ENCODE measurements around the gene NR1I2.

Gene NR1I2

DNA sequence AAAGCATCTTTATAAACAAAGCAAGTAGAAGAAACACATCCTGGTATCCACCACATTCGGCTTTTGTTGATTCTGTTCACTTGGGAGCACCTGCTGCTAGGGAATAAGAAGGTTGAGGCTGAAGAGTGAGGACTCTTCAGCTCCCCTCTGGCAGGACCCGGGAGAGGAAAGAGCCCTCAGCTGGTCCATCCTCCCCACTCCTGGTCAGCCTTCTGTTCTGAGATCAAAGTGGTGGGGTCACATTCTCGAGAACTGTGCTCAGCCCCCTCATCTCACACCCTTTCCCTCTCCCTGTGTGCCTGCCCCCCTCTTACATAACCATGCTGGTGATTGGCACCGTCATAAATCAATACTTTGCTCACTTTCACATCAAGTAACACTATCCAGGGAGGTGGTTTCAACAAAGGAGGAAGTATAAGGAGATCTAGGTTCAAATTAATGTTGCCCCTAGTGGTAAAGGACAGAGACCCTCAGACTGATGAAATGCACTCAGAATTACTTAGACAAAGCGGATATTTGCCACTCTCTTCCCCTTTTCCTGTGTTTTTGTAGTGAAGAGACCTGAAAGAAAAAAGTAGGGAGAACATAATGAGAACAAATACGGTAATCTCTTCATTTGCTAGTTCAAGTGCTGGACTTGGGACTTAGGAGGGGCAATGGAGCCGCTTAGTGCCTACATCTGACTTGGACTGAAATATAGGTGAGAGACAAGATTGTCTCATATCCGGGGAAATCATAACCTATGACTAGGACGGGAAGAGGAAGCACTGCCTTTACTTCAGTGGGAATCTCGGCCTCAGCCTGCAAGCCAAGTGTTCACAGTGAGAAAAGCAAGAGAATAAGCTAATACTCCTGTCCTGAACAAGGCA is at the start of gene NR1I2:
Gene NR1I2 (plus strand): TSS at position 772 of the 869 bp plus-strand sequence.
- FAIRE-seq = no peak

DNA sequence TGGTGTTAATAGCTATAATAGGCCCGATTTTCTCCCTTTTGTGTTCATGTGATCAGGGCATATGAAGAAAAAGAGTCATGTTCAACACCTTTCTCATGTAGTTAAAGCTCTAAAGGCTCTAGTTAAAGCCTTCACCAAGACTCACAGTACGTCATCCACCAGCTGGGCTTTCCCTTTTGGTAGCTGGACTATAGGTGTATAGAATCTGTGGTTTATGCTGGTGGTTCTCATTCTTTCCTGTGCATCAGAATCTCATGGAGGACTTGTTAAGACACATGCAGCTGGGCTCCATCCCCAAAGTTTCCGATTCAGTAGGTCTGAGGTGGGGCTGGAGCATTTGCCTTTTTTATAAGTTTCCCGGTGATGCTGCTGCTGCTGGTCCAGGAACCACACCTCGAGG is 48.1 kb upstream of the NR1I2 start:
- no peak for FAIRE-seq

DNA sequence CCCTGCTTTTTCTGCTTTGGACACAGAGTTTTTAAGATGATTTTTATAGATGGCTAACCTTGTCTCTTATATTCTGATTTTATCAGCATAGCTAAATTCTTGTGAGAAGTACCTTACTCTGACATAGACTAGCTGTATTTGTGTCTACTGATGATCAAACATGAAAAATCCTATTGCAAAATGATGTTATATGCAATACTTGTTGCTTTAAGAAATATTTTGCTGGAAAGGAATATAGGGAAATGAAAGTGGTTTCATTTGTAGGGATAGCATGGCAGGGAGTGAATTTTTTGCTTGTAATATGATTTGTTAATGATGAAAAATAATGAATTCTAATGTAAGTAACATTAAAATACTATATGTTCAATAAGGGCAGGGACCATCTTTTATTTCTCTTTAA is 43.2 kb upstream of the NR1I2 start:
- FAIRE-seq = no peak

DNA sequence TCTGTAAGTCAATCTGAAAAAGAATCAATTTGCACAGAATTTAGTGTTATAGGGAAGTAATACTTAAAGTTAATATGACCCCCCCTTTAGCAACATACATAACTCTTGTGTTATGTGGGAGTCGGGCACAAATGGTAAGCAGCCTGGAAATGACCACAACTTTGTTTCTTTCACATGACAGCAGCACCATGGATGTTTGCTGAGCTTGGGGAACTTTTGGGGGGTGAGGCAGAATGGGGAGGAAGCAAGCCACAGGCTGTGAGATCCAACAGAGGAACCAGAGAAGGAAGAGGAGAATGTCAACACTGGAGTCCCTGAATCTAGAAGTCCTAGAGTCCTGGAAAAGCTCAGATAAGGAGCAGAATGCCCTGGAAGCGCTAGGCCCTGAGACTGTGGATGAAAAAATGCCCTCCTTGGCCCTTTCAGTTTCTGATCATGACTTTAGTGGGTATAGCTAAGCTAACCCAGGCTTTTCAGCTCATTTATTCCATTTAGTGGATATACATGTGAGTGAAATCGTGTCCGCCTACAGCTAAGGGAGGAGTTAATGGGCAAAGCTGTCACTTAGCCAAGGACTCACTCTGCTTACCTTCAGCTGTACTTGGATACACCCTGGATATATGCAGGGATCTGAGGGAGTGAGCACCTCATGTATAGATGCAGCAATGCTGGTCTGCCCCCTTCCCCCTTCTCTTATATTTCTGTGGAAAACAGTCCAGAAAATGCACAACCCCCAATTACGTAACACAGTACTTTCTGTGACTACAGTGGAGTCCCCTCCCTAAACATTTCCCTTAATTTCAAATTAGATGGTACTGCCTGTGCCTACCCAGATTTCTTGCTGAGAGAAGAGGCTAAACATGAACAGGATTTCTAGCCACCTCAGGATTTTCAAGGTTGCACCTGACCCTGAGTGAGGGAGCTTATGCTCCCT is 40.0 kb upstream of the NR1I2 start:
- FAIRE-seq = no peak

DNA sequence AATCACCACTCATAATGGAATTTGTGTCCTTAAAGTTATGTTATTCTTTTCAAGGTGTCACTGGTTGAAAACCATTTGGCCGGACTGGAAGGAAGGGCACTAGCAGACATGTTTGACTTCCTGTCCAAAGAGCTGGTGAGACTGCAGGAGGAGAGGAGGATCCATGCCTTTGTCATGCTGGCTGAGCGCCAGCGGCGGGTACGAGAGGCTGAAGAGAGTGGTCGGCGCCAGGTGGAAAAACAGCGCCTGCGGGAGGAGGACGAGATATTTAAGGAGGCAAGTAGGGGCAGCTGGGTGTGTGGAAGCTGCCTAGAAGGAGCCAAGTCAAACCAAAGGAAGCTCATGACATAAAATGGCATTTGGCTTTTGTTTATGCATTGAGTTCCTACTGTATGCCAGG is 38.0 kb upstream of the NR1I2 start:
- no peak for FAIRE-seq

DNA sequence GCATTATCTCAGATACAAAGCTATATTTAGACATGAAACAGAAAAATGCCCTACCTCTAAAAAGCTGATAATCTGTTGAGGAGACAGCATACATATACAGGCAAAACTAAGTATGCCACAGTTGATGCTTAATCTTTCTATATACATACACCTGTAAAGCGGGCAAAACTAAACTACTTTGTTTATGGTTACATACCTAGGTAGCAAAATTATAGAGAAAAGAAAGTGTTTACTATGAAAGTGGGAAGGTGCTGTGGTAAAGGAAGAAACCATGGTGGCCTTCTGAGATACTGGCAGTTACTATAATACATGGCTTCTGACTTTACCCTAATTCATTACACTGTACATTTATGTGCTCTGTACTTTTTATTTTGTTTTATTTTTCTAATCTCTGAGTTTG is 36.0 kb upstream of the NR1I2 start:
- no peak for FAIRE-seq

DNA sequence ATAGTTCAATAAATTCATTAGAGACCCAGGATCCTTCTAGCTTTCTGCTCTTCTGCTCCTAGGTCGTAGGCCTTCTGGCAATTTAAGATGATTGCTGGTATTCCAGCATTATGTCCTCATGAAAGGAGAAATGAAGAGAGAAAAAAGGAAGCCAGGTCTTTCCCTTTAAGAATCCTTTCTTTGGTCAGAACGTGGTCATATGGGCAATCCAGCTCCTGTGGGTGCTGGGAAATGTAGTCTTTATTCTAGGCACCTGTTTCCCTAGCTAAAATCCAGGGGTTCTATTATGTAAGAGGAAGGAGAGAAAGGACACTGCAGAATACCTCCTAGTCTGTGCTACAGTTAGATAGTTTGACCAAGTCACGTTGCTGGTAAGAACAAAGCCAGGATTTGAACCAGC is 35.5 kb upstream of the NR1I2 start:
- no peak for FAIRE-seq

DNA sequence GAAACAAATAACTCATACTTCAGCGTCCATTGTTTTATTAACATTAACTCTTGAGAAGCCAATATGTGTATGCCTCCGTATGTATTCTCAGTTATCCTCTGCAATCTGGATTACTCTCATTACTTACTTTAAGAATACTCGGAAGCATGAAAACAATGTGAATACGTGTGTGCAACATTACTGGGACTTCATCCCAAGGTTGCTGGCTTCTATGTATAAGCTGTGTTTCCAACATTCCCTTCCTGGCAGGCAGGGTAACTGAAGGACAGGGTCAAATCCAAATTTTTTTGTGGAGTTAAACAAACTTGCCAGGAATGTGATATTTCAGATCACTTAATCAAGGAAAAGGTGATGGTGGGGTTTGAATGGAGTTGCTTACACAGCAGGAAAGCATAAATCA is 34.5 kb upstream of the NR1I2 start:
- no peak for FAIRE-seq

DNA sequence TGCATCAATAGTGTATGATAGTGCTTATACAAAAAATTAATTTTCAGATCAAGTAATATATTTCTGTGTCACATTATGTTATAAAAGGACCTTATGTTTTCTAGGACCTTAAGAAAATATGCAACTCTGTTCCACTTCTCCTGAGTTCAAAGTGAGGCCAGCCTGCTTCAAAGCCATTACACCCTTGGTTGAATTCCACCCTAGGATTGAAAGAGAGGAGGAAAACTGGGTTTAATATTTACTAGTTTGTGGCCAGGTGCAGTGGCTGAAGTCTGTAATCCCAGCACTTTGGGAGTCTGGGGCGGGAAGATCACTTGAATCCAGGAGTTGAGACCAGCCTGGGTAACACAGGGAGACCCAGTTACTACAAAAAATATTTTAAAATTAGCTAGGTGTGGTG is 32.9 kb upstream of the NR1I2 start:
- FAIRE-seq = no peak

DNA sequence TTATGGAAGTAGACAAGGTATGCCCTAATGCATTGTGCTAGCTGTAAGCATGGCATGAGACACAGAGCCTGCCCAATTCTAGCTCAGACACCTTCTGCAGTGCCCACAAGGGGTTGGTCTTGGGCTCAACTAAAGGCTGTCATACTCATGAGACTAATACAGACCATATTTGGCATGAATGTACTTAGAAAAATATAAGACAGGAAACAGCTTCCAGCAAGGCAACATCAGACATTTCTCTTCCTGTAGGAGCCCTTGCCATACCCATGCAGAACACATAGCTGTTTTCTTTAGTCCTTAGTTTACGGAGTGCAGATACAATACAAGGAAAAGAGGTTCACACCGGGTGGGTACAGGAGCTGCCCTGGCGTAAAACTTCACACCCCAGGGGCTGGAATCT is 30.5 kb upstream of the NR1I2 start:
- FAIRE-seq = no peak

DNA sequence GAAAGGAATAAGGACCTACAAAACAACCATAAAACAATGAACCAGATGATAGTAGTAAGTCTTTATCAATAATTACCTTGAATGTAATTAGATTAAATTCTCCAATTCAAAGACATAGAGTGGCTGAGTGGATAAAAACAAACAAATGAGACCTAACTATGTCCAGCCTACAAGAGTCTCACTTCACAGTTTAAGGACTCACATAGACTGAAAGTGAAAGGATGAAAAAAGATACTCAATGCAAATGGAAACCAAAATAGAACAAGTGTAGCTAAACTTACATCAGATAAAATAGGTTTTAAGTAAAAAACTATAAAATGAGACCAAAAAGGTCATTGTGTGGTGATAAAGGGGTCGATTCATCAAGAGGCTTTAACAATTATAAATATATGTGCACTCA is 21.9 kb upstream of the NR1I2 start:
- FAIRE-seq = no peak

DNA sequence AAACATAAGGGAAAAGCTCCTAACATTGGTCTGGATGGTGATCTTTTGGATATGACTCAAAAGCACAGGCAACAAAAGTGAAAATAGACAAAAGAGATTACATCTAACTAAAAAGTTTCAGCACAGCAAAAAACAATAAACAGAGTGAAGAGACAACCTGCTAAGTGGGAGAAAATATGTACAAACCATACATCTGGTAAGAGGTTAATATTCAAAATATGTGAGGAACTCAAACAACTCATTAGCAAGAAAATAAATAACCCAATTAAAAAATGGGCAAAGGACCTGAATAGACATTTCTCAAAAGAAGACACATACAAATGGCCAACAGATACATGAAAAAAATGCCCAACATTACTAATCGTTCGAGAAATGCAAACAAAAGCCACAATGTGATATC is 19.0 kb upstream of the NR1I2 start:
- FAIRE-seq = no peak

DNA sequence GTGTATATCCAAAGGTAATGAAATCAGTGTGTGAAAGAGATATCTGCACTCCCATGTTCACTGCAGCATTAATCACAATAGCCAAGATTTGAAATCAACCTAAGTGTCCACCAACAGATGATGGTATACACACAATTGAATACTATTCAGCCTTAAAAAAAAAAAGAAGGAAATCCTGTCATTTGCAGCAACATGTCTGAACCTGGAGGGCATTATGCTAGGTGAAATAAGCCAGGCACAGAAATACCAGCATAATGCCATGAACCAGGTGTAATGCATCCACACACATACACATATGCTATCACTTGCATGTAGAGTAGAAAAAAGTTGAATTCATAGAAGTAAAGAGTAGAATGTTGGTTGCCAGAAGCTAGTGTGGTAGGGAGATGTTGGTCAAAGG is 18.4 kb upstream of the NR1I2 start:
- FAIRE-seq = no peak

DNA sequence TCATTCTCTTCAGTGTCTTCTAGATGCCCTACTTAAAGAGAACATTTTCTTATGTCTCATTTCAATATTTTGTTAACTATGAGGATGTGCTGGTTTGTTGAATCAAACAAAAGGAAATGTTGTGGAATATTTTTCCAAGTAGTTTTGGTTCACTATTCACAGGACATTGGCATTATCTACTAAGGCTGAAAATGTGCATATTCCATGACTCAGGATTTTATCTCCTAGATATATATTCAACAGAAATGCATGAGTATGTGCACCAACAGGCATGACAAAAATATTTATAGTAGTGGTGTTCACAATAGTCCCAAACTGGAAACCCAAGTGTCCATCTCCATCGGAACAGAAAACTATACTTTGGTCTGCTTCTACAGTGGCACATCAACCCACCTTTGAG is 16.7 kb upstream of the NR1I2 start:
- no peak for FAIRE-seq

DNA sequence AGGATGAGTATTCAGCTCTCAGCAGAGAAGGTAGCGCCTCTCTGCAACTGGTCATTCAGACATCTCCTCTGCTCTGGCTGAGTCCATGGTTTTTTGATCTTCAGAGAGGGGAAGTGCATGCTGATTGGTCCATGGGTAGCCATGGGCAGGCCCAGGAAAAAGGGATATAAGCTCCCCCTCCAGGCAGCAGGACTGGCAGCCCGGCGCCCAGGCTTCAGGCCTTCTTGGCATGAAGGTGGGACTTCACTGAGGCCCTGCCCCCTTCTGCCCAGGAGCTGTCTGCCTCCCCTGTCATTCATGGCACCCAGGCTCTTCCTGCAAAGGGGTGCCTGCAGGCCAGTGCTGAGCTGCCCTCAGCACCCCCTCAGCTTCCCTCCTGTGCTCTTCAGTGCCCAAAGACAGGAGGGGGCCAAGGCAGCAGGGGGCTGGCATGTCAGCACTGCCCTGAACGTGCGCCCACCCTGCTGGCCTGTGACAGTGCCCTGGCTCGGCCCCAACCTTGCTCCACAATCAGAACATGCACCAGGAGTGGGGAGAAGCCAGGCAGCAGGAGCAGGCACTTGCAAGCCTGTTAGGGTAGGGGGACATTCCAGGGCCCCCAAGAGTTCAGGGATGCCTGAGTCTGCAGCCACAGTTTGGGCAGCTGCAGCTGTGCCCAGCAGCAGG is 13.8 kb upstream of the NR1I2 start:
- no peak for FAIRE-seq

DNA sequence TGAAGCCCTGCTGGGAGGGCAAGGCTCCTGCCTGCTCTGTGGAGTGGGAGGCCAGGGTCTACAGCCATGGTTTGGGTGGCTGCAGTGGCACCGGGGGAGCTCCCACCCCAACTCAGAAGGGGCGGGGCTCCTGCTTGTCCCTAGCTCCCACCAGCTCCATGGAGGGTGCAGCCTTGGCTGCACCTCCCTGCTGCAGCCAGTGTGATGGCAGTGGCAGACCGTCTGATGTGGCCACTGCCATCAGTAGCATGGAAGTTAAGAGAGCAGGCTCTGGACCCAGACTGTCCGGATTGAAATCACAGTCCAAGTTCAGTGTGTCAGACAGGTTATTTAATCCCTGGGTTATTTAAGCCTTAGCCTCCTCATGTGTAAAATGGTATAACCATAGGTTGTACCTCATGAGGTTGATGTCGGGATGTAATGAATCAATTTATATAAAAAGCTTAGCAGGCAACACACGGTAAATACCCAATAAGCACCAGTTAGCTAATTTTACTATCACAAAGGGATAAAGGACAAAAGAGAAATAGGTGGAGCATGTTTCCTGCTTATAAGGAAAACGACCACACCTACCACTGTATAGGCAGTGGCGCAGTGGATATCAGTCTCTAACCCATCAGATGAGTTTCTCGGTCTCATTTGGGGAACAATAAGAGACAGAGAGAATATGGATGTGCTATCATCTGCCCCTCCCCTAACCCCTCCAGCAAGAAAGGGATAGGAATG is 13.1 kb upstream of the NR1I2 start:
- no peak for FAIRE-seq

DNA sequence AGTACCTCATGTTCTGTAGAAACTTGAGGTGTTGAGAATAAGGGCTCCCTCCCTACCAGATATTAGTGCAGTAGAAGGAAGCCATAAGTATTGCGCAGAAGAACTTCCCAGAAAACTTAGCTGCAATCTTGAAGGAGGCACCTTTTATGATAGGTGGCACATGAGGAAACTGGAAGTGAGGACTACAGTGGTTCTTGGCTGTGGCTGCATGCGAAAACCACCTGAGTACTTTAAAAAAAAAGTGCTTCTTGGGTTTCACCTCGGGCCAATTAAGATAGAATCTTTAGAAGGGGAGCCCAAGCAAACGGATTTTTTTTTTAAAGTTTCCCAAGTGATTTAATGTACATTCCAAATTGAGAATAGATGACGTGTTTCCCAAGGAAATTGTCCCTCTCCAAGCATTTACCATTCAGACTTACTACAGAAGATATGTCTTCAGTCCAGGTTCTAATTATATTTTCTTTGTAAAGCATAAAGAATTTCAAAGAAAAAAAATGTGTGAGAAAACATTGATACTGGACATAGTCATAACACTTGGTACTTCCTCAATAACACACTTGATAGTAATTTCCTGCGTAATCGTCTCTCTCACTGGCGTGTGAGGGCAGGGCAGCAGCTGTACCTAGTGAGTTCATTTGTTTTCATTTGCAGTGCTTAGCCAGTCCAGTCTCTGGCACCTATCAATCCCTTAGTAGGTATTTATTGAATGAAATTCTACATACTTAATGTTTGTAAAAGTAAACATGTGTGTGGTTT is 12.3 kb upstream of the NR1I2 start:
- no peak for FAIRE-seq

DNA sequence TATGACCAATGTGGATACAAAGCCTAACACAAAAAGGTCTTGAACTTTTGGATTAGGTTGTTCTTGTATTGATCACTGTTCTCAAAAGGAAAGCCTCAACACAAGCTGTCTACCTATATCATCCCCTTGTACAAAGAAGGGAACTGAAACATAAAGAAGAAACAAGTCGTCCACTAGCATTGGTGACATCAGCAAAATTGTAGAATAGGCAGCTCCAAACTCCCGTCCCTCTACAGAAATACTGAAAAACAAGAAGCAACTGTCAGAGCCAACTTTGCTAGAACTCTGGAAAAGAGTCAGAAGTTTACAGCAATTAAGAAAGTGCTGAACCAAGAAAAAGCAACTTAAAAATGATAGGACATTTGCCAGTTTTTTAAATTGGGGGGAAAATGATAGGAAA is 7.5 kb upstream of the NR1I2 start:
- FAIRE-seq = no peak

DNA sequence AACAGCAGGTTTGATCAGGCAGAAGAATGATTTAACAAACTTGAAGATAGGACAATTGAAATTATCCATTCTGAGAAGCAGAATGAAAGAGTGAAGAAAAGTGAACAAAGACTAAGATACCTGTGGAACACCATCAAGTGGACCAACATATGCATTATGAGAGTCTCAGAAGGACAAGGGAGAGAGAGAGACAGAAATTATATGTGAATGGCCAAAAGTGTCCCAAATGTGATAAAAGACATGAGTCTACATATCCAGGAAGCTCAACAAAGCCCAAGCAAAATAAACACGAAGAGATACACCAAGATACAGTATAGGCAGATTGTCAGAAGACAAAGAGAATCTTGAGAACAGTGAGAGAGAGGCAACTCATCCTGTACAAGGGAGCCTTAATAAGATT is 5.6 kb upstream of the NR1I2 start:
- no peak for FAIRE-seq

DNA sequence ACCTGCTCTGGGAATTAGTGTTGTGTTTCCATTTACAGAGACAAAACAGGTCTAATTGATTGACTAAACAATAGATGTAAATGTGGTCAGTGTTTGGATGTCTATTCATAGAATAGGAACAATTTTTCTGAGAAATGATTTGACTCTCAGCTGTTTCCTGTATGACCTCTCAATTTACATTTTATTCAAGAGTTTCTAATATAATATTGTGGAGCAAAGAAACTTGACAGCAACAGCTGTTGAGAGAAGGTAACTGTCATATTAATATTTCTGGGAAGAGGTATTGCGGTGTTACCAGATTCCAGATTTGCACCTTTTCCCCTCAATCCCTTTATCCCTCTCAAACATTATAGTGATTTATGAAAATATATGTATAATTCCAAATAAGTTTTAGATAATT is 3.7 kb upstream of the NR1I2 start:
- no peak for FAIRE-seq

DNA sequence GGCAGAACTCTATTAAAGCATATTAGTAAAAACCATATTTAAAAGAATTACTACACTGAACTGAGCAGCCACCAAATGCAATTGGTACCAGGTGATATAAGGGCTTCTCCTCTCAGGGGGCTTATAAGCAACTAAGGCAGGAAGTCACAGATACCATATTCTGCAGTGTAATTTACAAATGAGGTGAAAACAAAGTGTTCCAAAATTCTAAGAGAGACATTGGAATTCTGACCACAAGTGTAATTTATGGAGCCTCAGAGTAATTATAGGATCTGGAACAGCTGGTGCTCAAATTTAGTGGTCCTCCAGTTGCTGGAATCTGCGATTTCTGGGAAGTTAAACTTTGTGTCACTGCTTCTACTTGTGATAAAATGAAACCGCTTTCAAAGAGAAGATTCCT is 3.1 kb upstream of the NR1I2 start:
- no peak for FAIRE-seq

DNA sequence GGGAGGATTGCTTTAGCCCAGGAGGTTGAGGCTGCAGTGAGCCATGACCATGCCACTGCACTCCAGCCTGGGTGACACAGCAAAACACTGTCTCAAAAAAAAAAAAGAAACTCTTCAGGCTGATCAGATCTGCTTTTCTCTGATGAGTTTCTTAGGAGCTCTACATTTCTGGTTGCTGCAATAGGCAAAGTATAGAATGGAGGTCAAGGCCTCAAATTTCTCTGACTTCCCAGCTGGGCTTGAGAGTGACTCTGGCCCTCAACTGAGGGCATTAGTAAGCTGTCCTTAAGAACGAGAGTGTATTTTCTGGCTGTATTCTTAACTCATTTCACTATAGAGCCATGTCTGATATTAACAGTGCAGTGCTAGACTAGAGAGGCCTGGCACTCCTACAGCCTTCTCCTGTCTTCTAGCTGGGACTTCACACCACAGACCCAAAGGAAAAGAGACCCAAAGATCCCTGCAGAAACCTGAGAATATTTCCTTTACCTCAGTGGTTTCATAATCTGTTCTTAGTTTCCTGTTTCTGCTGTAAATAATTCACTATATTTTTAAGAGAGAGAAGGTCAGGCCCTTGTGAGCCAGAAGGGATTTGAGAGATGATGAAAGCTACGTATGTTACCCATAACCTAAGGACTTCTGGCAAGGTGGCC is 2.0 kb upstream of the NR1I2 start:
- no peak for FAIRE-seq

Data from TTC549 (cell line).